KOPT-K1 (cell line): Measurements from ENCODE around the gene EYA2.

Source experiments
- H3K27ac ChIP-seq: fragments of 200-600 bp; sonication (generic); 2 replicates; pipeline ENCODE4 v1.5.1; 2016; ENCODE audit warnings: antibody characterized with exemption, mild to moderate bottlenecking, low read depth, low read length; ENCODE audit not compliant: poor library complexity, severe bottlenecking
- H3K36me3 ChIP-seq: fragments of 200-600 bp; sonication (generic); 2 replicates; pipeline ENCODE4 v1.5.1; 2017; ENCODE audit warnings: antibody characterized with exemption, mild to moderate bottlenecking, low read length, moderate library complexity; ENCODE audit not compliant: insufficient read depth
- H3K9me3 ChIP-seq: fragments of 200-600 bp; sonication (generic); 2 replicates; pipeline ENCODE4 v1.5.1; 2017; ENCODE audit warnings: antibody characterized with exemption, low read length, mild to moderate bottlenecking; ENCODE audit not compliant: insufficient read depth, poor library complexity, severe bottlenecking

The EYA2 gene

DNA sequence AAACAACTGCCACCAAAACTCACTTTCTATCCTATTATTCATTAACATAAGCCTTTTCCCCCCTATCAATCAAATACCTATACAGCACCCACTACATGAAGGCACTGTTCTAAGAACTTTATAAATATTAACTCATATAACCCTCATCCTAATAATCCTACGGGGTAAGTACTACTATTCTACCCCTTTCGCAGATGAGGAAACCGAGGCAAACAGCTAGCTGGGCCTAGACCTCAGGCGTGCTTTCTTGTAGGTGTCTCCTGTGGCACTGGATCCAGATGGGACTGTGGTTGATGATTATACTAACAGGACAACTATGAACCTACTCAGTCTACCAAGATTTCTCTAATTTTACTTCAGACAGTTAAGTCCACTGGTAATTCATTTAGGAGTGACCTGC lies 330.2 kb downstream of the EYA2 start:
- Histone ChIP-seq H3K9me3 (no peaks in the 10 kb centered on the region), H3K36me3 (peaks cover 82% of the 10 kb centered on the region), H3K27ac (no peak overlapping the region)

DNA sequence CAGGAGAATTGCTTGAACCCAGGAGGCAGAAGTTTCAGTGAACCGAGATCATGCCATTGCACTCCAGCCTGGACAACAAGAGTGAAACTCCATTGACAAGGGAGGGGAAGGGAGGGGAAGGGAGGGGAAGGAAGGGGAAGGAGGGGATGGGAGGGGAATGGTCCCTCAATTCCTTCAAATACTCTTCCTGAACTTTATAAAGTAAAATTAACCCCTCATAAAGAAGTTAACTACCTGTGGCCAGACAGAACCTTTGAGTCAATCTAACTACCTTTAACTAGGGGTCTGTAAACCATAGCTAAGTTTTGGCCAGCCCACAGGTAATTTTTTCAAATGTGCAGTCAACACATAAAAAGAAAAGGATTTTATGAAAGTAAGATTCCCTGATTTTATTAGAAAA lies 330.8 kb downstream of the EYA2 start:
- H3K9me3 ChIP-seq, result no peaks in the 10 kb centered on the region
- peaks cover 80% of the 10 kb centered on the region for H3K36me3 ChIP-seq
- H3K27ac ChIP-seq, result no peak overlapping the region

DNA sequence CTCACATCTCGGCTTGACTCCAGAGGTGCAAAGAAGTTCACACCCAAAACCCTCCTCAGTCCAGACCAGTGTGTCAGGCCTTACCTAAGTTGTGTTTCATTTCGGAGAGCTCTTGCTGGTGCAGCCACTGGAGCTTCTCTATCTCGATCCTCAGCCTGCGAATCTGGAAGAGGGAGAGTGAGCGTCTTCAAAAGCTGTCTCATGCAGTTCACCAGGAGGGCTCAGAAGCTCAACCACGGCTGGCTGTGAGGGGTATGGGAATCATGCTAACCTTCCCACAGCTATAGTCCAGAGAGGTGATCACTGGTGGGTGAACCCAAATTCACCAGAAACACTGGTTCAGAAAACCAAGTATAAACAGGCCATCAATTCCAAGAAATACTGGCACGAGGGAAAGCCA lies 332.5 kb downstream of the EYA2 start:
- Histone ChIP-seq H3K36me3 (peaks cover 77% of the 10 kb centered on the region), H3K9me3 (no peaks in the 10 kb centered on the region), H3K27ac (no peak overlapping the region)

DNA sequence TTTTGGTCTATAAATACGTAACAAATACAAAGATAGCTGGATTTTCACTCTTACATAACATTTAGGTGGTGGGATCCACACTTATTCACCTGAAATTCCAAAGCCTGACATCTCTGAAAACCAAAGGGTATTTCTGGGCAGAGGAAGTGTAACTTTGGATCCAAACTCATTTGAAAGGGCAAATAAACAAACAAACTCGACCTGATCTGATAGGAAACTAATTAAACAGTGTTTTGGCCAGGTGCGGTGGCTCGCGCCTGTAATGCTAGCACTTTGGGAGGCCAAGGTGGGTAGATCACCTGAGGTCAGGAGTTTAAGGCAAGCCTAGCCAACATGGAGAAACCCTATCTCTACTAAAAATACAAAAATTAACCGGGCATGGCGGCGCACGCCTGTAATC lies 332.9 kb downstream of the EYA2 start:
- H3K36me3 ChIP-seq, result peaks cover 75% of the 10 kb centered on the region
- no peaks in the 10 kb centered on the region for H3K9me3 ChIP-seq
- no peak overlapping the region for H3K27ac ChIP-seq

DNA sequence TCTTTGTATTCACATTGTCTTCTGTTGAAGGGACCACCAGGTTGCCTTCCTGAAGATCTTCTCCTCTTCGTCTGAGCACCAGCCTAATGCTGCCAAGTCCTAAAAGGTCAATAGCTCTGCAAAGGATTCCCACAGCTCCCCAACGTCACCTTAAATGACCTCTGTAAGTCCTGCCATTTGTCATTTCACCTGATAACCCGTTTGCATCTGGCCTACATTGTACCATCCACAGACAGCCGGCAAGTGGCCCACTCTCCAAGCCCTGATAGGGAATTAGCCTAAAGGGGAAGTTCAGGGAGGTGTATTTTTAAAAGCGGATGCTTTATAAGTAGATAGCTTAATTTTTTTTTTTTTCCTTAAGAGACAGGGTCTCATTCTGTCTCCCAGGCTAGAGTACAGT lies 334.0 kb downstream of the EYA2 start:
- Histone ChIP-seq H3K36me3 (peaks cover 78% of the 10 kb centered on the region), H3K9me3 (no peaks in the 10 kb centered on the region)

DNA sequence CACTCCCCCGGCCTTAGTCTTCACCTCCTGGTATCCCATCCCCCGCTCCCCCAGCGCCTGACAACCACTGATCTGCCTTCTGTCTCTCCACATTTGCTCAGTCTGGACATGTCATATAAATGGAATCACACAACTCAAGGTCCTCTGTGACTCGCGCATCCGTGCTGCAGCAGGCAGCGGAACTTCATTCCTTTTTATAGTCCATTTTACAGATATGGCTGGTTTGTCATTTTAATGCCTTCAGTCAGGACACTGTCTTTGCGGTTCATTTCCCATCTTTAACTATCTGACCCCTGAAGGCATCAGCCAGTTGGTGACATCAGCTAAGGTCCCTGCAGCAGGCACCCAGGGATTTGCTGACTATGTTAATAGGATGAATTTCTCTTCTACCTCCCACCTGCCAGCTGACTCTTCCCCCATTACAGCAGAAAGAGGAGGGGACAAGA lies 336.2 kb downstream of the EYA2 start:
- H3K27ac ChIP-seq, result no peak overlapping the region
- H3K36me3 ChIP-seq, result peaks cover 81% of the 10 kb centered on the region
- H3K9me3 ChIP-seq, result no peaks in the 10 kb centered on the region

More for the DNA sequence above, 334.0 kb downstream of the EYA2 start:
- no peak overlapping the region for H3K27ac ChIP-seq

DNA sequence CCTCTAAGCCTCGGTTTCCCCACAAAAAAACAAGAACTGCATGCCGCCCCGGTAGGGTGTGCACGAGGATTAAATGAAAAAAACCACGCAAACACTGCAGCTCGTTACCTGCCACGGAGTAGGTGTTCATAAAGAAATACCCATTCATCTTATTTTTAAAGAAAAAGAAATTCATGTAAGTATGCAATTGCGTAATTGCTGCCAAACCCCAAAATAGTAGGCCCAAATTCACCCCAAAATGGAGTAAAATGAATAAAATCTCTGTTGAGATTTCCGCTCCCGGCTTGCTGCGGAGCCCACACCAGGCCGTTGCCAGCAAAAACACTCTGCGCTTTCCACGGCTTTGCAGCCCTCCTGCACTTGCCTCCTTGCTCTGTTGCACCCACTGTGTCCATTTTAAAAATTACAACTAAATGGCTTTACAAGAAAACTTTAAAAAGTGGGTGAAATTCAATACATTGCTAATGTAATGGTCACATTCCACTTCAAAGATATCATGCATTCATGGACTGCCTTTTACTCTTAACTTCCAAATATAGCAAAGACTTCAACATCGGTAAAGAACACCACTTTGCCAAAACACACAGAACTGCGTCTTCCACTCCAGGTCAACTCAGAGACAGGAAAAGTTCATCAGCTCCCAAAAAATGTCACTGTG lies 336.9 kb downstream of the EYA2 start:
- Histone ChIP-seq H3K9me3 (no peaks in the 10 kb centered on the region), H3K27ac (no peak overlapping the region), H3K36me3 (peaks cover 81% of the 10 kb centered on the region)

DNA sequence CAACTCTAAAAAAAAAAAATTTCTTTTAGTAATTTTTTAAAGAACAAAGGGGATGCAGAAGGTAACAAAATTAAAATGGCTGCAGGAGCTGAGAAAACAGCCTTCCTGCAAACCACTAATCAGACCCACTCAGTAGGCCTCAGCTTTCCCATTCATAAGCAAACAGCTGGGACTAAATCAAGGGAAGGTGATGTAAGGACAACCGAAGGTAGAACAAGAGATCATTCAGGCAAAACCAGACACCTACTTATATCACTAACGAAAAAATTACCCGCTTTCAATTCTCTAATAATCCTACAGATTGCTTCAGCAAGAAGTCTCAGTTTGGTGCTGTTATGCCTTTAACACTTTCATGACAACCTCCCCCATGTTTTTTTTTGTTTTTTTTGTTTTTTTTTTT lies 337.9 kb downstream of the EYA2 start:
- H3K36me3 ChIP-seq, result peaks cover 82% of the 10 kb centered on the region
- no peak overlapping the region for H3K27ac ChIP-seq
- H3K9me3 ChIP-seq, result no peaks in the 10 kb centered on the region

DNA sequence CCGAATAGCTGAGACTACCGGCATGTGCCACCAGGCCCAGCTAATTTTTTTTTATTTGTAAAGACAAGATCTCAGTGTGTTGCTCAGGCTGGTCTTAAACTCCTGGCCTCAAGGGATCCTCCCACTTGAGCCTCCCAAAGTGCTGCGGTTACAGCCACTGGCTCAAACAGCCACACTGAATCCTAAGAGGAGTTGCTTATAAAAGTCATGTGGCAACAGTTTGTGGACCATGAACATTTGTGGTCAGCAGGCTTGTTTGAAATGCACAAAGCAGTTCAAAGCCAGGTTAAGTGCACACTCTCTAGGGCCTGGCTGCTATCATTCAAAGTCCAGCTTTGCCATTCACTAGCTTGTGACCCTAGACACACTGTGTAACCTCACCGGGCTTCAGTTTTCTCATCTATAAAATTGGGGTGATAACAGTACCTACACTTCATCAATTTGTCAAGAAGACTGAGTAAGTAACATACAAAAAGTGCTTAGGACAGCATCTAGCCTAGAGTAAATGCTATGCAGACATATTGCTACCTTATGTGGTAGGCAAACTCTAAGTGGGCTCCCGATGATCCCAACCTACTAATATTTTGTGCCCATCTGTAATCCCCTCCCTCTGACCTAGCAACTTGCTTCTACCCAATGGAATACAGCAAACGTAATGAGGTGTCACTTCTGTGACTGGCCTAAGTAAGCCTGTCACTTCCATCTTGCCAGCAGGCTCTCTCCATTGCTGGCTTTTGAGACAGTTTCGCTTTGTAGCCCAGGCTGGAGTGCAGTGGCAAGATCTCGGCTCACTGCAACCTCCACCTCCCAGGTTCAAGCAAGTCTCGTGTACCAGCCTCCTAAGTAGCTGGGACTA lies 338.9 kb downstream of the EYA2 start:
- Histone ChIP-seq H3K36me3 (peaks cover 83% of the 10 kb centered on the region), H3K27ac (no peak overlapping the region), H3K9me3 (no peaks in the 10 kb centered on the region)

DNA sequence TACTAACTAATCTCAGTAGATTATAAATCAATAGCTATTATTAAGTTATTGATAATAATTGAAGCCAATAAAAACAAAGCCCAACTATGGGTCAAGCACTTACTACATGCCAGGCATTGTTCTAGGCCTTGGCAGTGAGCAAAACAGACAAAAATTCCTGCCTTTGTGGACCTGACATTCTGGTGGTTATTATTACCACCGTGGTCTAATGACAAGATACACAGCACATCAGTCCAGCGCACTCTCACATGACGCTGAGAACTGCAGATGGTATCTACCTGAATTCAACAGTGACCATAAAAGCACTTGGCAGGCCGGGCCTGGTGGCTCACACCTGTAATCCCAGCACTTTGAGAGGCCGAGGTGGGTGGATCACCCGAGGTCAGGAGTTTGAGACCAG lies 340.5 kb downstream of the EYA2 start:
- Histone ChIP-seq H3K36me3 (peaks cover 81% of the 10 kb centered on the region), H3K9me3 (no peaks in the 10 kb centered on the region), H3K27ac (no peak overlapping the region)

DNA sequence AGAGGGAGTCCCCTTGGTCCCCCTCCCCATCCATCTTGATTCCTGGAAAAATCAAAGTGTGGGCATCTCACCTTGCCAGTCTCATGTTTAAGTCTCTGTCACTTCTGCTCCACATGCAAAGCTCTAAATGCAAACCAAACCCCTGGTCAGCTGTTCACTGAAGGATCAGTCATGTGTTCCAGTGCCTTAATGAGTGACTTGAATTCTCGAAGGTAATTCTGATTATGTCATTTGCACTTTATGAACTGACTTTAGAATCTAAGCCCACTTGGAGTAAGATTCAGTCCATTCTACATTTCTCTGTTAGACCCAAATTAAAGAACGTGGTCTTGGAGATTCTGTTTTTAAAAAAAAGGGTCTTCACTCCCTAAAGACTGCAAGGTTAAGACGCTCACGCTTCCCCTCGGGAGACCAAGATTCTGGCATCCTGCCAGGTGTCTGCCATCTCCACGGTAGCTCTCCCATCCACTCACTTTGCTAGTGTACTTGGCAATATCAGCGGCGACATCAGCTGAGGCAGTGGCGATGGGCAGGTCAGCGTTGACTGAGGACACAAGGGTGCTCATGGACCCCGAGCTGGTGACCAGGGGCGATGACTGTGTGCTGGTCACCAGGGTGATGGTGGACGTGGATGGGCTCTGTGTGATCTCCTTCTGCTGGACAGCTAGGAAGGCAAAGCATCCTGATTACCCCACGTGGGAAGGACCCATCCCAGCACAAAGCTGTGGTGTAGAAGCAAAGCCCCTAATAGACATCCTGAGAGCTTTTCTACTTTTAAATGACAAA lies 341.4 kb downstream of the EYA2 start:
- Histone ChIP-seq H3K9me3 (no peaks in the 10 kb centered on the region), H3K27ac (no peak overlapping the region), H3K36me3 (peaks cover 73% of the 10 kb centered on the region)

DNA sequence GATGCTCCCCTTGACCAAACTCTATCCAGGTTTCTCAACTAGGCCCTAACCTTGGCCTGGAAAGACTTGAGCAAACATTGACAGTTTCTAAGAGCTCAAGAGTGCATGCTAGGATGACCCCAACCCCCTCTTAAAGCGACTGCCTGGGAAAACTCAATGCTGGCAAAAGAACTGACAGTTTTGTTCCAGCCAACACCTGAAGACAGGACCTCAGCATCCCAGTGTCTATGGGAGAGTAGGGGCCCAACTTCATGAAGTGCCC lies 341.9 kb downstream of the EYA2 start:
- H3K36me3 ChIP-seq, result peaks cover 74% of the 10 kb centered on the region
- H3K9me3 ChIP-seq, result no peaks in the 10 kb centered on the region
- no peak overlapping the region for H3K27ac ChIP-seq

DNA sequence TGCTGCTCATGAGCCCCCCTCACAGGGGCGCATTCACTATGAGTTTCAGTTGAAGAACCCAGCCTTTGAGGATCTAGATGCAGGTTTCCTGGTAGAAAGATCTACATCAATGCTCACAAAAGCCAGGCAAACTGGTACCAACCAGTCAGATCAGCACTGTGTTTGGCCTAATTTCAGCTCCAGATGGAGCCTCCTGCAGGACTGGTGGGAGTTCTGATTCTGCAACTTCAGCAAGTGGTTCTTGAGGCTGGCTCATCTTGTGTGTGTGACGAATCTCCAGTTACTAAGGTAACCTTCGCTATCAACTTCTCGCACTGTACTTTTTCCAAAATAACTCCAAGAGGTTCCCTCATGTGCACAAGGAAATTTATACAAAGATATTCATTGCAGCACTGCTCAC lies 343.1 kb downstream of the EYA2 start:
- peaks cover 81% of the 10 kb centered on the region for H3K36me3 ChIP-seq

More for the DNA sequence above, 343.1 kb downstream of the EYA2 start:
- H3K9me3 ChIP-seq, result no peaks in the 10 kb centered on the region
- no peak overlapping the region for H3K27ac ChIP-seq
